ENCODE results near the gene USP6NL.

Gene USP6NL

DNA sequence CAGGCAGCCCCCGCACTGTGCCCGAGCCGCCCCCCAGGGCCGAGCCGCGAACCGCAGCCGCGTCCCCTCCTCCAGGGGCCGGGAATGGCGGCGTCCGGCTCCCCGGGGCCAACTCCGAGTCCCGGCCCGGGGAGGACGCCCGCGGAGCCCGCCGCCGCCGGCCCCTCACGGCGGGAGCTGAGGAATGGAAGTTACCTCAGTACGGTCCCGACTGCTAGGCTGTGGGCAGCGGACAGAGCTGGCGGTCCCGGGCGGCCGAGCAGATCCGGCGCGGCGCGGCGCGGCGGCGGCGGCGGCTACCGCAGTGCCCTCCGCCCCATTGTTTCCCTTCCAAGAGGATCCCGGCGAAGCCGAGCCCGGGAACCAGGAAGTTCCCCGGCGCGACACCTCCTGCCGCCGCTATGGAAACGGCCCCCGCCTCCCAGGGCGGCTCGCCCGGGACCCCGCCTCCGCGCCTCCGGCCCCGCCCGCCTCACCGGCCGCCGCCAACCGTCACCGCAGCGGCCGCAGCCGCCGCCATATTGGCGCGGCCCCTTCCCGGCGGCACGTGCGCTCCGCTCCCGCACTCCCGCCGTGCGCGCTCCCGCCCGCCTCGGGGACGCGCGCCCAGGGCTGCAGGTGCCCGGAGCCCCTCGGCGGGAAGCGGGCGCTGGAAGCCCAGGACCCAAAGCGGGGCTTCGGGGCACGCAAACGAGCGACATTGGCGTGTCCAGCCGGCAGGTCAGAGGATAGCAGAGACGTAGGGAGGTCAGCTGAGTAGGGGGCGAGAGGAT, at the start of gene USP6NL:
Gene USP6NL (minus strand): TSS at position 403 of the 773 bp plus-strand sequence. CDS start 14,016 bp downstream, outside the sequence.
- TF ChIP-seq, protein P1, sequence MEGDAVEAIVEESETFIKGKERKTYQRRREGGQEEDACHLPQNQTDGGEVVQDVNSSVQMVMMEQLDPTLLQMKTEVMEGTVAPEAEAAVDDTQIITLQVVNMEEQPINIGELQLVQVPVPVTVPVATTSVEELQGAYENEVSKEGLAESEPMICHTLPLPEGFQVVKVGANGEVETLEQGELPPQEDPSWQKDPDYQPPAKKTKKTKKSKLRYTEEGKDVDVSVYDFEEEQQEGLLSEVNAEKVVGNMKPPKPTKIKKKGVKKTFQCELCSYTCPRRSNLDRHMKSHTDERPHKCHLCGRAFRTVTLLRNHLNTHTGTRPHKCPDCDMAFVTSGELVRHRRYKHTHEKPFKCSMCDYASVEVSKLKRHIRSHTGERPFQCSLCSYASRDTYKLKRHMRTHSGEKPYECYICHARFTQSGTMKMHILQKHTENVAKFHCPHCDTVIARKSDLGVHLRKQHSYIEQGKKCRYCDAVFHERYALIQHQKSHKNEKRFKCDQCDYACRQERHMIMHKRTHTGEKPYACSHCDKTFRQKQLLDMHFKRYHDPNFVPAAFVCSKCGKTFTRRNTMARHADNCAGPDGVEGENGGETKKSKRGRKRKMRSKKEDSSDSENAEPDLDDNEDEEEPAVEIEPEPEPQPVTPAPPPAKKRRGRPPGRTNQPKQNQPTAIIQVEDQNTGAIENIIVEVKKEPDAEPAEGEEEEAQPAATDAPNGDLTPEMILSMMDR (conservative IDR thresholded peaks at IDR 0.05; ENCODE audit: low read depth, low read length), result no peak
- H3K4me3 ChIP-seq (ENCODE audit: low read length), result peak within 1 kb of the TSS; percentile 91
- DNase-seq (ENCODE audit: low read depth), result peak; percentile 36

DNA sequence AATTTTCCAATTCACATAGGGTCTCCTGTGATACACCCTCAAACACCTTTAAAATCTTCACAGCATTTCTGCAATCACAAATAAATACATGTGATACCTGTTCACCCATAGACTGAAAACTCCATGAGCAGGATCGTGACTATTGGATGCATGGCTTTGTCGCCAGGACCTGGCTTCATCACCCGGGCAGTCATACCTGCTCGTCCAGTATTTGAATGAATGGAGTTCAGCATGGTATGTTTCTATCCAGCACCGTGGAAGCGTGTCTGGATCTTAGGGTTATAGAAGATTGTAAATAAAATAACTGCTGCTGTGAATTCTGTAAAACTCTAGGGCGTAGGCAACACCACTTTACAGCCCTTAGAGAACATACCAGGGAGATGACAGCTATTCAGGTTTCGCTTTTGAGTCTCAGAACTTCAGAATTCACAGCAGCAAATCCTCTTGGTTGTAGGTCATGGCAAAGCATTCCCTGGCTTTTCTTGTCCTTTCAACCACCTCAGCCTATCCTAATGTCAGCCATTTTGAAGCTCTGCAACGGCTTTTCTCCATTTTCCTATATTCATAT, 47.4 kb upstream of the USP6NL start:
- TF ChIP-seq, protein P1 (conservative IDR thresholded peaks at IDR 0.05; ENCODE audit: low read depth, low read length), result no peak

DNA sequence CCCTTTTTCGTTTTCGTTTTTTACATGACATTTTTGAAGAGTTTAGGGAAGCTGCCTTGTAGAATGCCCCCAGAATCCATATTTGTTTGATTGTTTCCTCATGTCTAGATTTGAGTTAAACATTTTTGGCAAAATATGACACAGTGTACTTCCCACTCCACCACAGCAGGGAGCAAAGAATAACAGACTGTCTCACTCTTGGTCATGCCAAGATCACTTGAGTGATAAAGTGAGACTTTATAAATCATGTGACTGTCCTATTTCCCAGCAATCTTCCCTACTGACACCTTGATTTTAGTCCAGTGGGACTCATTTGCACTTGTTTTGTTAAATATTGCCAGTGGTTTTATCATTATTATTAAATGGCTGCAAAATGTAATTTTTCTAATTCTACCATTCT, 44.4 kb upstream of the USP6NL start:
- TF ChIP-seq, protein P1 (conservative IDR thresholded peaks at IDR 0.05; ENCODE audit: low read depth, low read length), result no peak
- DNase-seq (ENCODE audit: low read depth), result no peak
- no peak overlapping the region for H3K4me3 ChIP-seq (ENCODE audit: low read length)

More for the DNA sequence above, 47.4 kb upstream of the USP6NL start:
- no peak overlapping the region for H3K4me3 ChIP-seq (ENCODE audit: low read length)
- DNase-seq (ENCODE audit: low read depth), result no peak

- H3K4me3 ChIP-seq (ENCODE audit: low read length), result no peak overlapping the region
- no peak for DNase-seq (ENCODE audit: low read depth)
- TF ChIP-seq, protein P1 (conservative IDR thresholded peaks at IDR 0.05; ENCODE audit: low read depth, low read length), result no peak
Measured at GRCh38 chr10:11654659-11655058, 43.2 kb upstream of the USP6NL start.

DNA sequence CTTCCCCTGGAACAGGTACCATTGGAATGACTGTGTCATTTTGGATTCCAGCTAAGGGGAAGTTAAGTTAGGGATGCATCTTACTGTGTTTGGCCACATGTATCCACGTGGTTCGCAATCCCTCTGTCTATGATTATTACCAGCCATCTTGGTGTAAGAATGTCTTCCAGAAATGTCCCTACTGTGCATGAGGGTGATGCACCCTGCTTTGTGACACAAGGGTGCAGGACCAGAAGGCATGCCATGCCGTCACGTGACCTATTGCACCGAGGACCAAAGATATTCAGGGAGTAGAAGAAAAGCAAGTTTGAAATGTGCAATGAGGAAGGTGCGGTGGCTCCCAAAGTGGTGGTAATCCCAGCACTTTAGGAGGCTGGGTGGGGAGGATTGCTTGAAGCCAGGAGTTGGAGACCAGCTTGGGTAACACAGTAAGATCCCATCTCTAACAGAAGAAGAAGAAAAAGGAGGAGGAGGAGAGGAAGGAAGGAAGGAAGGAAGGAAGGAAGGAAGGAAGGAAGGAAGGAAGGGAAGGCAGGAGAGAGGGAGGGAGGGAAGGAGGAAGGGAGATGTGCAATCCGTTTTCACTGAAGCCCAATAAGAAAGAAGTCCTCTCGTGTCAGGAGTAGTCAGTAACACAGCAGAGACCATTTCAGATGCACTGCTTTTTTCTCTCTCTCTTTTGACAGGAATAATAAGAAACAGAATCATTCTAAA, 42.5 kb upstream of the USP6NL start:
- no peak overlapping the region for H3K4me3 ChIP-seq (ENCODE audit: low read length)
- TF ChIP-seq, protein P1 (conservative IDR thresholded peaks at IDR 0.05; ENCODE audit: low read depth, low read length), result no peak
- no peak for DNase-seq (ENCODE audit: low read depth)

GRCh38 chr10:11647676-11648075, 36.2 kb upstream of the USP6NL start:
- no peak for DNase-seq (ENCODE audit: low read depth)
- TF ChIP-seq, protein P1 (conservative IDR thresholded peaks at IDR 0.05; ENCODE audit: low read depth, low read length), result no peak

More at GRCh38 chr10:11647676-11648075, 36.2 kb upstream of the USP6NL start:
- H3K4me3 ChIP-seq (ENCODE audit: low read length), result no peak overlapping the region
